Measurements from ENCODE around the gene SHC4.

GRCh38 chr15:48922046-48922445 is 41.7 kb downstream of the SHC4 start:
- no peak for TF ChIP-seq POLR2AphosphoS5 (IDR thresholded peaks at IDR 0.05; ENCODE audit: low read depth)
- TF ChIP-seq CTCF (IDR thresholded peaks at IDR 0.05; ENCODE audit: insufficient read depth, low read length), result no peak
- no peak for TF ChIP-seq REST (IDR thresholded peaks at IDR 0.05; ENCODE audit: insufficient replicate concordance, low read depth)
- no peak for TF ChIP-seq GABPA (IDR thresholded peaks at IDR 0.05; ENCODE audit: low read depth)
